ENCODE data around the gene ISM1. TPM values are rescaled to one million over a fixed set of nuclear protein-coding genes. Genes with fewer than 3 reads are reported as not detected.

ISM1 gene
- polyA plus RNA-seq, 1 experiment = 0.25 TPM

DNA sequence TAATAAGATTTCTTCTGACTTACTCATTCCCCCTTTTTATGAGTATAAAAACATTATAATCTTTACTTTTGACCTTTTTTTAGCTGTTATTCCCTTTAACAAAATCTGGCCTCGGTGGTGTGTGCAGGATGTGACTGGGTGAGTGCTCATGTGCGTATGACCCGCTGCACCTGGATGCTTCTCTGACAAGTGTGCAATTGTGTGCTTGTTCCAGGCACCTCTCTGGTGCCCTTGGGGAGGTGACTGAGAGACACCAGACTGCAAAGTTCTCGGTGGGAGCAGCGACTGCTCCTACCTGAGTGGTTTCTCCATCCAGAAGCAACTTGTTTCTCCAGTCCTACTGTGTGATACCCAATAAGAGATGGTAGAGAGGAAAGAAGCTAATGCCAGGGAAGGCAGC is 65.0 kb downstream of the ISM1 start:
- TF ChIP-seq, protein P1, sequence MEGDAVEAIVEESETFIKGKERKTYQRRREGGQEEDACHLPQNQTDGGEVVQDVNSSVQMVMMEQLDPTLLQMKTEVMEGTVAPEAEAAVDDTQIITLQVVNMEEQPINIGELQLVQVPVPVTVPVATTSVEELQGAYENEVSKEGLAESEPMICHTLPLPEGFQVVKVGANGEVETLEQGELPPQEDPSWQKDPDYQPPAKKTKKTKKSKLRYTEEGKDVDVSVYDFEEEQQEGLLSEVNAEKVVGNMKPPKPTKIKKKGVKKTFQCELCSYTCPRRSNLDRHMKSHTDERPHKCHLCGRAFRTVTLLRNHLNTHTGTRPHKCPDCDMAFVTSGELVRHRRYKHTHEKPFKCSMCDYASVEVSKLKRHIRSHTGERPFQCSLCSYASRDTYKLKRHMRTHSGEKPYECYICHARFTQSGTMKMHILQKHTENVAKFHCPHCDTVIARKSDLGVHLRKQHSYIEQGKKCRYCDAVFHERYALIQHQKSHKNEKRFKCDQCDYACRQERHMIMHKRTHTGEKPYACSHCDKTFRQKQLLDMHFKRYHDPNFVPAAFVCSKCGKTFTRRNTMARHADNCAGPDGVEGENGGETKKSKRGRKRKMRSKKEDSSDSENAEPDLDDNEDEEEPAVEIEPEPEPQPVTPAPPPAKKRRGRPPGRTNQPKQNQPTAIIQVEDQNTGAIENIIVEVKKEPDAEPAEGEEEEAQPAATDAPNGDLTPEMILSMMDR (IDR thresholded peaks at IDR 0.05; ENCODE audit: insufficient read depth, low read depth, low read length) = no peak
- H3K4me3 ChIP-seq (ENCODE audit: low read depth, low read length) = no peak overlapping the region
- ChIA-PET CTCF (interaction anchor here (1.3 to 4.5 kb wide), 2 partner anchors 16 to 22 kb away, joined by 3 to 16 read pairs; no protein-coding TSS in a partner anchor), POLR2A (no interaction called here)
- no peaks in the 10 kb centered on the region for H3K36me3 ChIP-seq (ENCODE audit: control insufficient read depth, insufficient read depth, low read length)
- H3K27me3 ChIP-seq (ENCODE audit: control insufficient read depth, insufficient read depth, low read length) = no peaks in the 10 kb centered on the region
- DNase-seq (ENCODE audit: low read depth) = no peak

GRCh38 chr20:13286607-13287006 is 65.5 kb downstream of the ISM1 start:
- Histone ChIP-seq H3K27me3 (ENCODE audit: control insufficient read depth, insufficient read depth, low read length) (no peaks in the 10 kb centered on the region), H3K4me3 (ENCODE audit: low read depth, low read length) (no peak overlapping the region), H3K36me3 (ENCODE audit: control insufficient read depth, insufficient read depth, low read length) (no peaks in the 10 kb centered on the region)
- TF ChIP-seq, protein P1 (IDR thresholded peaks at IDR 0.05; ENCODE audit: insufficient read depth, low read depth, low read length) = no peak
- ChIA-PET POLR2A (no interaction called here), CTCF (interaction anchor here (1.3 to 4.5 kb wide), 2 partner anchors 16 to 22 kb away, joined by 3 to 16 read pairs; no protein-coding TSS in a partner anchor)
- no peak for DNase-seq (ENCODE audit: low read depth)

GRCh38 chr20:13288357-13288756 is 67.3 kb downstream of the ISM1 start:
- TF ChIP-seq, protein P1 (IDR thresholded peaks at IDR 0.05; ENCODE audit: insufficient read depth, low read depth, low read length) = no peak
- ChIA-PET POLR2A (no interaction called here), CTCF (no interaction called here)
- Histone ChIP-seq H3K27me3 (ENCODE audit: control insufficient read depth, insufficient read depth, low read length) (no peaks in the 10 kb centered on the region), H3K4me3 (ENCODE audit: low read depth, low read length) (no peak overlapping the region), H3K36me3 (ENCODE audit: control insufficient read depth, insufficient read depth, low read length) (no peaks in the 10 kb centered on the region)
- DNase-seq (ENCODE audit: low read depth) = no peak

DNA sequence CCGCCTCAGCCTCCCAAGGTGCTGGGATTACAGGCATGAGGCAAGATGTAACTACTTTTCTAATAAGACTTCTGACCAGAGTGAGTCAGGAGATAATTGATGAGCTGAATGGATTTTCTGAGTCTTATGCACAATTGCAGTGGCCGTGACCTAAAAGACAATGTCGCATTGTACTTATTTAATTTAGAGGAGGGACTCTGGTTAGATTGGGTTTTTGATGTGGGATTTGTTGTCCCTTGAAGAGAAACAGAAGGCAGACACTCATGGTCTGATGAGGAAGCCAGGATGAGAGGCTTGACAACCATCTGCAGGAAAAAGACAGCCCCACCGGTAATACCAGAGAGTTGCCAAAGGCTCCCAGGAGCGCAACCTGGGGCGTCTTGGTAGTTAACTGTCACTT is 68.0 kb downstream of the ISM1 start:
- ChIA-PET CTCF (no interaction called here), POLR2A (no interaction called here)
- DNase-seq (ENCODE audit: low read depth) = no peak
- TF ChIP-seq, protein P1 (IDR thresholded peaks at IDR 0.05; ENCODE audit: insufficient read depth, low read depth, low read length) = no peak
- H3K36me3 ChIP-seq (ENCODE audit: control insufficient read depth, insufficient read depth, low read length) = no peaks in the 10 kb centered on the region
- no peak overlapping the region for H3K4me3 ChIP-seq (ENCODE audit: low read depth, low read length)
- no peaks in the 10 kb centered on the region for H3K27me3 ChIP-seq (ENCODE audit: control insufficient read depth, insufficient read depth, low read length)

DNA sequence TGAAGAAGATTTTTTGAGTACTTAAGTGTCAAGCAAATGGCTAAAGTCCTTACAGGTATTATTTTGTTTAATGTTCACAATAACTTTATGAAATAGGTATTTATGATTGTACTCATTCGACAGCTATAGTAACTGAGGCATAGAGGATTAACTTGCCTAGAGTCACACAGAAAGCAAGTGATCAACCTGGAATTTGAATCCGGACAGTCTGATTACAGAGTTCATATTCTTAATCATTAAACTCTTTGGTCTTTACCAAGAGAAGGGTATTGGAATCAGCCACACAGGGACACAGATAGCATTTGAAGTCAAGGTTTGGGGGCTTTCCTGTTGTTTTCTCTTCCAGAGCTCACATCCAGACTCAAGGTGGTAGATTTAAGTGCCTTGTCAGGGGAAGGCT is 69.7 kb downstream of the ISM1 start:
- TF ChIP-seq, protein P1 (IDR thresholded peaks at IDR 0.05; ENCODE audit: insufficient read depth, low read depth, low read length) = no peak
- CTCF ChIA-PET = interaction anchor here (1.5 to 1.9 kb wide), 2 partner anchors 12 to 15 kb away, joined by 3 to 8 read pairs; no protein-coding TSS in a partner anchor

More for the DNA sequence above, 69.7 kb downstream of the ISM1 start:
- Histone ChIP-seq H3K27me3 (ENCODE audit: control insufficient read depth, insufficient read depth, low read length) (no peaks in the 10 kb centered on the region), H3K36me3 (ENCODE audit: control insufficient read depth, insufficient read depth, low read length) (no peaks in the 10 kb centered on the region), H3K4me3 (ENCODE audit: low read depth, low read length) (no peak overlapping the region)
- POLR2A ChIA-PET = no interaction called here
- DNase-seq (ENCODE audit: low read depth) = no peak
